Measurements from ENCODE around the gene LBX2. TPM values are rescaled to one million over a fixed set of nuclear protein-coding genes. Genes with fewer than 3 reads are reported as not detected.

LBX2 gene, protein sequence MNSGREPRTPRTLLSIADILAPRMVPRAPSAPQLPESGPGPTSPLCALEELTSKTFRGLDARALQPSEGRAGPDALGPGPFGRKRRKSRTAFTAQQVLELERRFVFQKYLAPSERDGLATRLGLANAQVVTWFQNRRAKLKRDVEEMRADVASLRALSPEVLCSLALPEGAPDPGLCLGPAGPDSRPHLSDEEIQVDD
- 1.8 and 7.9 TPM in 2 replicates for total RNA-seq

DNA sequence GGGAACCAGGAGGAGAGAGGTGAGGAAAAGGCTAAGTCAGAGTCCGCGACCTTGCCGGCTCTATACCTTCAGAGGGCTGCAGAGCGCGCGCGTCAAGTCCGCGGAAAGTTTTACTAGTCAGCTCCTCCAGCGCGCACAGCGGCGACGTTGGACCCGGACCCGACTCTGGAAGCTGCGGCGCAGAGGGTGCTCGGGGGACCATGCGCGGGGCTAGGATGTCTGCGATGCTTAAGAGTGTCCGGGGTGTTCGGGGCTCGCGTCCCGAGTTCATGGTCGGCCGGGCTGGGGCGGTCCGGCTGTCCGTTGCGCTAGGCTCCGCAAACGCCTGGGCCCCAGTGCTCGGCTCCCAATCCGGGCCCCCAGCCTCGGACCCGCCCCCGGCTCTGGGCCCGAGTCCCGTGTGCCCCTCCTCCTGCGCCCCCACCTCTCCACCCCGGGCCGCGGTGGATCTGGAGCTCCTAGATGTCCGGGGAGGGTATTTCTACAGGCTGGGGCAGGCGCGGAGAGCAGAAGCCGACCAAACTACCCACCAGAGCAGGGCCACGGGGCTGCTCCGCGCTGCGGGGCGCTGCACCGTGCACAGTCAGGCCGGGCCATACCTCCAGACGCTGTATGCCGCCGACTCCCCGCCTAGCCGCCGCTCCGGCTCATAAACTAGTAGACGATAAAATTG lies at the start of gene LBX2:
Gene LBX2 (minus strand): TSS at position 337 of the 673 bp plus-strand sequence. CDS start 66 bp downstream, at position 271.

DNA sequence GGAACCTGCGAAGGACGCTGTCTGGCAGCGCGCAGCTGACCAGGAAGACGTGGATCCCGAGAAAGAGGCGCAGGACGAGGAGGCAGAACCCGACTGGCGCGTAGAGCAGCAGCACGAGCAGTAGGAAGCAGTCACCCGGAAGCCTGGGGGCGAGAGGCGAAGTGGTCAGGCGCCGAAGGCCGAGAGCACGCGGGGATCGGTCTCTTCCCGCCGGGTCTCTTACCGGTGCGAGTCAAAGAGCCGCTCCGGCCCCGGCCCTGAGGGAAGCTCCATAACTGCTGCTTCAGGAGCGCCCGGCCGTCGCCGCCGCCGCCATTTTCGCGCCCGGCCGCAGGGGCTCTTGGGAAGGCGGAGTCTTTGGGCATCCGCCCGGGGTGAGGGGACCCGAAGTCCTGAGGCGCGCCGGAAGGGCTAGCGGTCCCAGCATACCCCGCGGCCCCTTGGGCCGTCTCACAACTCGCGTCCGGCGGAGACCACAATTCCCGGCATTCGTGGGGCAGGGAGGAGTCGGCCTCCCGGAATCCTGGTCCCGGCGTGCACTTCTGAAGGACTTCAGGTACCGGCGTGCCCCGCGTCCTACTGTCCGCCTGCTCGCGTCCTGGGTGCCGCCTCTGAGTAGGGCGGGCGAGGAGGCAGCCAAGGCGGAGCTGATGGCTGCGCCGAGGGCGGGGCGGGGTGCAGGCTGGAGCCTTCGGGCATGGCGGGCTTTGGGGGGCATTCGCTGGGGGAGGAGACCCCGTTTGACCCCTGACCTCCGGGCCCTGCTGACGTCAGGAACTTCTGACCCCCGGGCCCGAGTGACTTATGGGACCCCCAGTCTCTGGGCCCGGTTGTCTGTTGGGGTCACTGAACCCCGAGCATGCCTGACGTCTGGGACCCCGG lies 30.2 kb upstream of the LBX2 start, which contains the start of the genes AUP1 and HTRA2:
Gene AUP1 (minus strand): TSS at position 350 of the 882 bp plus-strand sequence. CDS start 77 bp downstream, at position 273.
Gene HTRA2 (plus strand): TSS at position 577 of the 882 bp plus-strand sequence. CDS start 74 bp downstream, at position 651.

DNA sequence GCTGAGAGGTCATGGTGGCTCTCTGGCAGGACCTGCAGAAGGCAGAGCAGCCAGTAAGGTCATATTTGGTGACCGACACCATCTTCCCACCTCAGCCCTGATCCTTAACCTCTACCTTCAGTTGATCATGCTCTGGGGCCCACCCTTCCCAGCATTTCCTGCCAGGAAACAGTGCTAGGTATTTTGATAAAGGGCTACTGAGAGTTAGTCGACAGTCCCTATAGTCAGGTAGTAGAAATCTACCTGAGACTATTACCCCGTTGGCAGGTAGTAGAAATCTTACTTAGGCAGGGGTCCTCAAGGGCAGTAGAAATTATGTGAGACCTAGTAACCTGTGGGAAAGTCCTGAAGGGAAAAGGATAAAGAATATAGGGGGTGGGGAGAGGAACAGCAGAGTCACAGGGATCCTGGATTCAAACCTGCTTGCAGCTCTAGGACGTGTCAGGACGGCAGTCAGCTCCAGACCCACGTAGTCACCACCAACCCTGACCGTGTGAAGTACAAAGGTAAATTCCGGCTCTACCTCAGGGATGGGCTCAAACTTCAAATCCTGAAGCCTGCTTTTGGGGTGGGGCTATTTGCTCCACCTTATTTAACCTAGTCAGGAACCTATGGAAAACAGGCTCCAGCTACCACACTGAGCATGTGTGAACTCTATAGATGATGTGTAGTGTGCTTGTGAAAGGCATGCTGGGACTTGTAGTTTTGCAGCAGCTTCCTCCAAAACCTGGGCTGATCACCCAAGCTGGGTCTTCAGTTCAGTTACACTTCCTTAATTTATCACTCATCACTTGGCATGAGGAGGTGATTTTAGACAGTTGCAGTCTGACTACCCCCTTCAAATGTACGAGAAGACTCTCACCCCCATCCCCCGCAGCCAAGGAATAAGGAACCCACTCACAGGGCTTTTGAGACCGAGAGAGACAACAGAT lies 26.6 kb upstream of the LBX2 start, which contains the start of gene DQX1:
Gene DQX1 (minus strand): TSS at position 515 of the 932 bp plus-strand sequence. CDS start 502 bp downstream, at position 13.

DNA sequence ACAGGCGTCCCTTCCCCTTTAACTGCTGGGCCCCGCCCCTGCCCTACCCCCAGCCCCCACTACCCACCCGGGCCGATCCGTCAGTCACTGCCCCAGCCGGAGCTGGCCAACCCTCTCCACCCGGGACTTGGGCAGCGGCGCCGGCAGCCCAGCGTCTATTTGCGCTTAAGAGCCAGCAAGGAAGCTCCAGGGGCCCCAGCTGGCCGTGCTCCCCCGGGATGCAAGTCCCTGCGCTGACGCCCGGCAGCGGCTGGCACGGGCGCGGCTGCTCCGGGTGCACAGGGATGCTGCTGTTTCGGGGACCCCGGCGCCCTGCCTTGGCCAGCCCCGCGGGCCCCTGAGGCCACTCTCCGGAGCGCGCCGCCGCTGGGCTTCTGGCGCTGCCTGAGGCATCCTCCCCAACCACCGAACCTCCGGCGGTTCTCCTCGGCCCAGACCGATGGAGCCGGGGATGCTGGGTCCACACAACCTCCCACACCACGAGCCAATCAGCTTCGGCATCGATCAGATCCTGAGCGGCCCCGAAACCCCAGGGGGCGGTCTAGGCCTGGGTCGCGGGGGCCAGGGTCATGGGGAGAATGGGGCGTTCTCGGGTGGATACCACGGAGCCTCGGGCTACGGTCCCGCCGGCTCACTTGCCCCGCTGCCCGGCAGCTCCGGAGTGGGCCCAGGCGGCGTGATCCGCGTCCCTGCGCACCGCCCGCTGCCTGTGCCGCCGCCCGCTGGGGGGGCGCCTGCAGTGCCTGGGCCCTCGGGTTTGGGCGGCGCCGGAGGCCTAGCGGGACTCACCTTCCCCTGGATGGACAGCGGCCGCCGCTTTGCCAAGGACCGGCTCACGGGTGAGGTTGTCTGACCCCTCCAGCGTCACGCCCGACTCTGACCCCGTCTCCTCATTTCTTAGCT lies 15.2 kb upstream of the LBX2 start, which contains the start of gene TLX2:
Gene TLX2 (plus strand): TSS at position 83 of the 903 bp plus-strand sequence. CDS start 357 bp downstream, at position 440.

DNA sequence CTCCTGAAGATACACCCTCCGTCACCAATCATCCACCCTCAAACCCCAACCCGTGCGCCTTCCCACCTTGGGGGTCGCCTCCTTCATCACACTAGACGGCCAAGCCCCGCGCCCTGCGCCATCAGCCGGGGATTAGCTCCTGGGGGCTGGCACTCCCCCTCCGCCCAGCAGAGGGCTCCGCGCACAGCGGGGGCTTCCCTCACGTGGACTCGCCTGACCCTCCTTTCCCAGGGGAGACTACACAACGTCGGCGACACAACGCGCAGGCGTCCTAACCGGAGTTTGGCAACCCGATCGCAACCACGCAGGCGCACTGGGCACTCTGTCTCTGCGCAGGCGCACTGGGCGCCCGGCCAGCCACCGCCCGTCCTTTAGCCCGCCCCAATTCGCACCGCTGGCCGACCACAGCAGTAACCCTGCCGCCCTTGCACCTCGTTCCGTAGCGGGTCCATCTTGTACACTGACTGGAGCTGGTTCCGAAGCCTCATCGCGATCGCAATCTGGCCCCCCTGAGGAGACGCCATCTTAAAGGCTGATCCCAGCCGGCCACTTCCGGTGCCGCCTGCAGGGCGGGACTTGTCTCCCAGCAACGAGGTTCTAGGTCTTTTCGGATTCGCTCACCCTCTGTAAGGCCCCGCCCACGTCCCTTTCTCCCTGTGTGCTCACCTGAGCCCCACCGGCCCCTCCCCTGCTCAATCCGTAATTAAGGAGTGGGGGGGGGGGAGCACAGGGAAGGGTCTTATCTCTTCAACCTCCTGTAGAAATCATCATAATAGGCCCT lies 7.9 kb upstream of the LBX2 start, which contains the start of gene PCGF1:
Gene PCGF1 (minus strand): TSS at position 551 of the 781 bp plus-strand sequence. CDS start 27 bp downstream, at position 524.

DNA sequence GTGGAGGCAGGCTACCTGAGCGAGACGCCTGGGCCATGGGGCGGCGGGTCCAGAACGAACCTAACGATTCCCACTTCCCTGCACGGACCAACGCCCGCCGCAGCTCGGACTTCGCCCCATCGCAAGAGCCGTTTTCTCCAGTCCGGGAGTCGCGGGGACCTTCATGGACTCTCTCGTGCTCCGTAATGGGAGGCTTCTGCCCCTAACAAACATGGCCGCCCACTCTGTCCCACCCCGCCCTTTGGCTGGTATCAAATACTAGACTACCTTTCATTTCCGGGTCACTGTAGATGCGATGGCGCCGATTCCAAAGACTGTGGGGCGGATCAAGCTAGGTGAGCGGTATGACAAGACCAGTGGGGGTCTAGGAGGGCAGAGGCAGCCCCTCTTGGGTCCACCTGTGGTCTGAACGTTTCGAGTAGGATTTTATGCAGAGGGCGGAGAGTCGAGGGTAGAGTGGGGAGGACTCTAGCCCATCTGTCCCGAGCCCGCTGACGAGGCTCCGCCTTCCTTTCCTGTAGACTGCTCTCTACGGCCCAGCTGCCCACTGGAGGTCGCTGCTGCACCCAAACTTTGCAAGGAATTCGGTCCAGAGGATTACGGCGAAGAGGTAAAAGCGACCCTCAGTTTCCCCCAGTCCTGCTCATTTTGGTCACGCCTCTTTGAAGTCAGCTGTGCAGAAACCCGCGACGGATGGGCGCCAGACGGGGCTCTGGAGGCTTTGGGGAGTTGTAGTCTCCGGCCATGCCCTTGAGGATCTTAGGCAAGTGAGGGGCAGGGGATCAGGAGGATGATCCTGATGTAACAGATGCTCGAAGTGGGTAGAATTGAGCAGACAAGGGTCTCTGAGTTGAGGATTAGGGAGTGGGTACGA lies 16.4 kb downstream of the LBX2 start, which contains the start of the genes CCDC142 and TTC31:
Gene CCDC142 (minus strand): TSS at position 198 of the 874 bp plus-strand sequence. CDS start 161 bp downstream, at position 37.
Gene TTC31 (plus strand): TSS at position 281 of the 874 bp plus-strand sequence. CDS start 15 bp downstream, at position 296.

DNA sequence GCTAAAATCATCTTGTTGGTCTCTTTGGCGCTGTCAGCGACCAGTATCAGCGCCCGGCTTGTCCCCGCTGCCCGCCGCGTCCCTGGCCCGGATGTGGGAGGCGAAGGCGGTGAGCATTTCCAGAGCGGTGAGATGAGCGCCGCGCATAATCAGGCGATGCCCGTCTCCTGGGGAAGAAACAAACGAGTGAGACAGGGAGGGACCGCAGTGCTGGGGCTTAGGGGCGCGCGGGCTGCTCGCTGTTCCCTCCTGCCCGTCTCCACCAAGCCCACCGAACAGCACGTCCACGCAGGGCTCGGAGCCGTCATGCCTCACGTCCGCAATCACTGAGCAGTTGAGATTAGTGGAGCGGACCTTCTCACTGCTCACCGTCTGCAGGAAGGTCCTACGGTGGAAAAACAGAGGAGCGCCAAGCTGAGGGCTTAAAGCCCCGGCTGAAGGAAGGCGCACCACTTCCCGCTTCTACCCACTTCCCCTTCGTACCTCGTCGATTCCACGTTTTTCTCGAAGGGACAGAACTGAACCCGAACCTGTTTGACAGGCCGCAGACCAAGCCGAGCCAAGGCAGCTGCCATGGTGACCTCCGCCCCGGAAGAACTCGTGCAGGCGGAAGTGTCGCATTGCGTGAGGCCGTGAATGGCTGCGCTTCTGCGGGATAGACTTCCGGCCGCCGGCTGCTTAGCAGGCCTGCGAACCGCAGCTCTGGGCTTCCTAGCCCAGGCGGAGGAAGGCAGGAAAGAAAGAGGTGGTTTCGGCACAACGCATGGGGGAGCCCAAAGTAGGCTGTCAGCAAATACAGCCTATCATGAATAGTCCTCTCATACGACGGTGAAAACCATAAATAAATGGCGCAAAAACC lies 27.1 kb downstream of the LBX2 start, which contains the start of gene MRPL53:
Gene MRPL53 (minus strand): TSS at position 595 of the 859 bp plus-strand sequence. CDS start 20 bp downstream, at position 575.

DNA sequence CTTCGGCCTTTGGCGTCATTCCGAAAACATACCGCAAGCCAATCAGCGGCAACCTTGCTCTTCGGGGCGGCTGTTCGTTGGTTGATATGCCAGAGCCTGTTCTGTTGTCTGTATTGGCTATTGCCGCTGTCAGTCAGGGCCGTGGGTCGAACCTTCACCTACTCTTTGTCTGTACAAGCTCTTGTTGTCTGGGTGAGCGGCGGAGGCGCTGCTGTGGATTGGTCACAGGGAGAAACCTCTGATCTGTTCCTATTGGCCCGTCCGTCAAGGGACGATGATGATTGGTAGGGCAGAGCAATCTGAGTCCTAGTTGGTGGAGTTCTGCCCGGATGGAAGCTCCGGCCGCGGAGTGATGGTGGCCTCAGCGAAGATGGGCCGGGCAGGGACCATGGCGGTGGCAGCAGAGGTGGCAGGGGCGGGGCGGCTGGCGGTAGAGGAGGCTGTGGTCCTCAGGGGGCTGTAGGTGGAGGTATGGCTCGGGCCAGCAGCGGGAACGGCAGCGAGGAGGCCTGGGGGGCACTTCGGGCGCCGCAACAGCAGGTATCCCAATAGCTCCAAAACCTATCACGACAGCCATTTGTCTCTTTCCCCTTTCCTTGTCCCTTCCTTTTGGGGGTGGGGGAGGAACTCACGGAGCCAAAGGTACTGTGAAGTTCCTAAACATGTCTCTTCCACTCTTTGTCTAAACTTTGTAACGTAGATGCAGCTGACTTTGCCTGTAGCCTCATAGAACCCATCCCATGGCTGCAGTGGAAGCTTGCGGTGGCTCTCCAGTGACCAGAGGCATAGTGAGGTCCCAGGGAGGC lies 41.1 kb downstream of the LBX2 start, which contains the start of gene WBP1:
Gene WBP1 (plus strand): TSS at position 307 of the 806 bp plus-strand sequence. CDS start 165 bp downstream, at position 472.

DNA sequence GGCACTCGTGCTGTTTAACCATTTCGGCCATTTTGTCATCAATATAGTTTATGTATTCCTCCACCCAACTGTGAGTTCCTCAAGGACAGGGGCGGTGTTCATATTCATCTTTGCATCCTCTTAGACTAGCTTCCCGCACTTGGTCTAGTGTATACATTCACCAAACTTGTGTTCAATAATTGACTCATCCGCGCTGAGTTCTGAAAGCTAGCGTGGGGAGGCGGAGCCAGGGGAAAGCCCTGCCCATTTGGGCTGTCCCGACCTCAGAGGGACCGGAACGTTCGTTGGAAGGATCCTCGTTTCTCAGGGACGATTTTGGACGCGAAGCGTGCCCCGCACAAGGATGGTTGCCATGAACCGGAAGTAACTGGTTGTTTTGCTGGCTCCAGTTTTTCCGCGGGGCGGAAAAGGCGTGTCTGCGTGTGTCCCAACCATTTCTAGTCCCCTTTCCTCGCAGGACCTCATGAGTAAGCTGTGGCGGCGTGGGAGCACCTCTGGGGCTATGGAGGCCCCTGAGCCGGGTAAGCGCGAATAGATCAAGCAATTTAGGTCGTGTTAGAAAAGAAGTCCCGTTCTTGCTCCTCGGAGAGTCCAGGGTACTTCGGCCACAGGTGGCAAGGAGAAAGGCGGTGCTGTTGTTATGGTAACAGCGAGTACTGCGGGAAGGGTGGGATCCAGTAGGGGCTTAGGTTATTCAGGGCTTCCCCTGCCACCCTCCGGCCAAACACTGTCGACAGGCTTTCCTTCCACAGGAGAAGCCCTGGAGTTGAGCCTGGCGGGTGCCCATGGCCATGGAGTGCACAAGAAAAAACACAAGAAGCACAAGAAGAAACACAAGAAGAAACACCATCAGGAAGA lies 44.5 kb downstream of the LBX2 start, which contains the start of gene INO80B:
Gene INO80B (plus strand): TSS at position 434 of the 858 bp plus-strand sequence. CDS start 30 bp downstream, at position 464.

Other genes starting within 250 kb of the LBX2 start
- 1.2 and 1.6 TPM in 2 replicates for gene SLC4A5, start 156.2 kb downstream of the LBX2 start, total RNA-seq
- gene DCTN1, start 119.3 kb downstream of the LBX2 start, total RNA-seq, result 135 and 148 TPM in 2 replicates
- 3.1 and 4.1 TPM in 2 replicates for gene C2orf81, start 78.0 kb downstream of the LBX2 start, total RNA-seq
- 27.9 and 43.5 TPM in 2 replicates for gene WDR54, start 77.9 kb downstream of the LBX2 start, total RNA-seq
- 76.2 and 119 TPM in 2 replicates for gene RTKN, start 57.7 kb downstream of the LBX2 start, total RNA-seq
- 15.7 and 18.1 TPM in 2 replicates for gene INO80B, start 44.5 kb downstream of the LBX2 start, total RNA-seq
- gene WBP1, start 41.2 kb downstream of the LBX2 start, total RNA-seq, result 74.5 and 130 TPM in 2 replicates
- 55.7 and 92.6 TPM in 2 replicates for gene MOGS, start 34.2 kb downstream of the LBX2 start, total RNA-seq
- gene MRPL53, start 26.9 kb downstream of the LBX2 start, total RNA-seq, result 24.1 and 31.8 TPM in 2 replicates
- gene CCDC142, start 16.6 kb downstream of the LBX2 start, total RNA-seq, result 28.7 and 43.6 TPM in 2 replicates
- gene TTC31, start 16.5 kb downstream of the LBX2 start, total RNA-seq, result 20.4 and 23.6 TPM in 2 replicates
- 19.6 and 22.9 TPM in 2 replicates for gene PCGF1, start 8.1 kb upstream of the LBX2 start, total RNA-seq
- not detected in 2 replicates for gene TLX2, start 14.8 kb upstream of the LBX2 start, total RNA-seq
- 0.33 and 0.39 TPM in 2 replicates for gene DQX1, start 26.6 kb upstream of the LBX2 start, total RNA-seq
- 71.5 and 128 TPM in 2 replicates for gene AUP1, start 30.1 kb upstream of the LBX2 start, total RNA-seq
- gene HTRA2, start 30.3 kb upstream of the LBX2 start, total RNA-seq, result 34.9 and 40.0 TPM in 2 replicates
- 0.39 TPM in 1 of 2 replicates, not detected in the other for gene LOXL3, start 54.3 kb upstream of the LBX2 start, total RNA-seq
- 4.9 and 5.5 TPM in 2 replicates for gene DOK1, start 55.1 kb upstream of the LBX2 start, total RNA-seq
- 0.39 and 0.43 TPM in 2 replicates for gene M1AP, start 148.7 kb upstream of the LBX2 start, total RNA-seq
- 4.3 and 5.1 TPM in 2 replicates for gene SEMA4F, start 154.6 kb upstream of the LBX2 start, total RNA-seq